ENCODE measurements around the gene P3H1.

GRCh38 chr1:42743317-42744147 lies 23.3 kb downstream of the P3H1 start:
- TF ChIP-seq CTCF (IDR thresholded peaks at IDR 0.05) = no peak
- TF ChIP-seq POLR2A (IDR thresholded peaks at IDR 0.05) = no peak

Data from esophagus squamous epithelium (tissue), 4 donors.